ENCODE results near the gene PLCL1. TPM values are rescaled to one million over a fixed set of nuclear protein-coding genes. Genes with fewer than 3 reads are reported as not detected.
A peak's percentile ranks its signal among the peaks of the same experiment; 100 is the strongest.

The PLCL1 gene
- total and polyA plus RNA-seq, 12 donors: 17.3 to 131 (median 102) TPM

GRCh38 chr2:198053148-198053547, 248.8 kb downstream of the PLCL1 start:
- Histone ChIP-seq H3K4me1 (peaks cover 3 to 52% (median 21%) of the 10 kb centered on the region in 9 donors), H3K9me3 (no peaks in the 10 kb centered on the region), H3K27ac (peak overlapping the region in 7 of 10 donors; percentile 46 to 65 (median 55)), H3K36me3 (no peaks in the 10 kb centered on the region), H3K4me3 (no peak overlapping the region), H3K27me3 (no peaks in the 10 kb centered on the region)
- 94 to 97% methylated on average over 1 of the region's 1 CpG for WGBS, 2 donors
- no peak for DNase-seq
- TF ChIP-seq CTCF (IDR thresholded peaks at IDR 0.05): no peak
- intact Hi-C loops (cut with DNase I): loop anchor here in 7 of 10 donors (5.0 to 10.0 kb wide), 3 partner anchors 62 to 251 kb away; partner anchors contain the start of gene PLCL1 (in 7 of the 7)
- peak in 3 of 8 donors; percentile 18 to 32 (median 19) for ATAC-seq

GRCh38 chr2:198053776-198054175, 249.4 kb downstream of the PLCL1 start:
- Histone ChIP-seq H3K27ac (peak overlapping the region in 8 of 10 donors; percentile 7 to 65 (median 52)), H3K9me3 (no peaks in the 10 kb centered on the region), H3K27me3 (no peaks in the 10 kb centered on the region), H3K36me3 (no peaks in the 10 kb centered on the region), H3K4me3 (no peak overlapping the region), H3K4me1 (peaks cover 3 to 52% (median 21%) of the 10 kb centered on the region in 9 donors)
- WGBS, 2 donors: 67 to 75% methylated on average over 1 of the region's 1 CpG
- intact Hi-C loops (cut with DNase I): loop anchor here in 8 of 10 donors (2.0 to 10.0 kb wide), 4 partner anchors 61 to 251 kb away; partner anchors contain the start of gene PLCL1 (in 8 of the 8)
- TF ChIP-seq CTCF (IDR thresholded peaks at IDR 0.05): no peak
- DNase-seq: no peak
- ATAC-seq: peak in 6 of 8 donors; percentile 25 to 61 (median 44)

GRCh38 chr2:198054299-198054698, 249.9 kb downstream of the PLCL1 start:
- WGBS, 2 donors: 71 to 75% methylated on average over 1 of the region's 1 CpG
- Histone ChIP-seq H3K4me3 (no peak overlapping the region), H3K9me3 (no peaks in the 10 kb centered on the region), H3K27ac (peak overlapping the region in 7 of 10 donors; percentile 7 to 65 (median 49)), H3K36me3 (no peaks in the 10 kb centered on the region), H3K4me1 (peaks cover 3 to 56% (median 21%) of the 10 kb centered on the region in 9 donors), H3K27me3 (no peaks in the 10 kb centered on the region)
- peak in 7 of 8 donors; percentile 46 to 78 (median 59) for ATAC-seq
- TF ChIP-seq CTCF (IDR thresholded peaks at IDR 0.05): peak in 8 of 9 donors; percentile 13 to 58 (median 45)
- intact Hi-C loops (cut with DNase I): loop anchor here in 8 of 10 donors (2.0 to 10.0 kb wide), 4 partner anchors 61 to 252 kb away; partner anchors contain the start of gene PLCL1 (in 8 of the 8)
- no peak for DNase-seq

- no peak for TF ChIP-seq CTCF (IDR thresholded peaks at IDR 0.05)
- Histone ChIP-seq H3K9me3 (no peaks in the 10 kb centered on the region), H3K27ac (peak overlapping the region in 5 of 10 donors; percentile 6 to 59 (median 37)), H3K4me1 (peaks cover 3 to 70% (median 29%) of the 10 kb centered on the region in 9 donors), H3K36me3 (no peaks in the 10 kb centered on the region), H3K27me3 (no peaks in the 10 kb centered on the region), H3K4me3 (no peak overlapping the region)
- DNase-seq (no peak), ATAC-seq (no peak)
- WGBS, 2 donors: 70 to 74% methylated on average over 2 of the region's 2 CpGs
- intact Hi-C loops (cut with DNase I): loop anchor here in 6 of 10 donors (2.0 to 10.0 kb wide), 4 partner anchors 59 to 251 kb away; partner anchors contain the start of gene PLCL1 (in 6 of the 6)
Measured at GRCh38 chr2:198055716-198056115, 251.3 kb downstream of the PLCL1 start.
